Erythroblast (primary cell): ENCODE measurements around the gene MAN1A2.

Source experiments
- DNase-seq, 2 experiments: peaks; one replicate each; lab custom pipeline; 2025; lab: John Stamatoyannopoulos, UW
- GATA1 ChIP-seq: IDR thresholded peaks from 2 replicates; pipeline ENCODE4 v1.6.1; 2011; ENCODE audit warnings: low read depth, mild to moderate bottlenecking, control low read depth, low read length, moderate library complexity
- POLR2A ChIP-seq: IDR thresholded peaks from 2 replicates; pipeline ENCODE4 v1.6.1; 2011; ENCODE audit warnings: mild to moderate bottlenecking, low read length

The MAN1A2 gene

DNA sequence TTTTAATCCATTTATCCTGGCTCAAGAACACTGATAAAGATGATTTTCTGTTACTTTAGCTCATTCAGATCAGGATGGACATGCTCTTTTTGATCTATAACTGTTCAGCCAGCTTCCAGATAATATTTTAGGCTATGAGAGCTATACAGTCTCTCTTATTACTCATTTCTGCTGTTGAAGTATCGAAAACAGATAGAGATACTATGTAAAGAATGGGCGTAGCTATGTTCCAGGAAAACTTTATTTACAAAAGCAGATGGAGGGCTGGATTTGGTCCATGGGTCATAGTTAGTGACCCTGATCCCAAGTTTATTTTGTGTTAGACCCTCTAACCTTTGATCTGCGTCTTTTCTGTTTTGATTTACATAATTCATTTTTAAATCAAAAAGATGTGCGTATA, 159.8 kb downstream of the MAN1A2 start:
- no peak for DNase-seq
- TF ChIP-seq POLR2A (no peak), GATA1 (no peak)

DNA sequence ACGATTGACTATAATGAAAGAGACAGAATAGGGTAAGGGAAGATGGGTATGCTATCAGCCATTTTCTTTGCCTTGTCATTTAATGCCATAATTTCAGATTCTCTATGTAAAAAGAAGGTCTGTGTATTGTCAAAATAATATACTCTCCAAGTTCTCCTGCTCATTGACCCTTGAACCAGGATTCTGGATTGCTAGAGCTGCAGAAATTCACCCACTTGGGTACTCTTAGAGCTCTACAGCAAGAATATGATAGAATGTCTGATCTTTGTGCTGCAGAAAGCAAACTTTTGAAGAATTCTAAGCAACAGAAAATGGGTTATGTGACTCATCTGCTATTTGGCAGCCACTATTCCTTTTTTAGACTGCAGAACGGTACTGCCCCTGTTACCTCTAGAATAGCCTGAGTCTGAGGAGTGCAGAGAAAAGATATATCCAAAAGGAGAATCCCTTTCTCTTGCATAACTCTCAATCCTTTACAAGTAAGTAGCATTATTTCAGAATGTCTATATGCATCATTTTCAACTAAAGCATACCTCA, 160.4 kb downstream of the MAN1A2 start:
- TF ChIP-seq GATA1 = no peak
- TF ChIP-seq POLR2A = no peak
- no peak for DNase-seq

DNA sequence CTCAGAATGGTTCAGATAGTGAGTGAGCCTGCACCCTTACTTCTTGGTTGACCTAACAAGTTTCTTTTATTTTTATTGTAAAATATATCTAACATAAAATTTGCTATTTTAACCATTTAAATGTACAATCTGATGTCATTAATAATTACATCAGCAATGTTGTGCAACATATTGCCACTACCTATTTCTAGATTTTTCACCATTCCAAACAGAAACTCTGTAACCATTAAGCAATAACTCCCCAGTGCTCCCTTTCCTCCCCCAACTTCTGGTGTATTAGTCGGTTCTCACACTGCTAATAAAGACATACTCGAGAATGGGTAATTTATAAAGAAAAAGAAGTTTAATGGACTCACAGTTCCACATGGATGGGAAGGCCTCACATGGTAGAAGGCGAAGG, 162.4 kb downstream of the MAN1A2 start:
- no peak for TF ChIP-seq GATA1
- TF ChIP-seq POLR2A = no peak
- no peak for DNase-seq

DNA sequence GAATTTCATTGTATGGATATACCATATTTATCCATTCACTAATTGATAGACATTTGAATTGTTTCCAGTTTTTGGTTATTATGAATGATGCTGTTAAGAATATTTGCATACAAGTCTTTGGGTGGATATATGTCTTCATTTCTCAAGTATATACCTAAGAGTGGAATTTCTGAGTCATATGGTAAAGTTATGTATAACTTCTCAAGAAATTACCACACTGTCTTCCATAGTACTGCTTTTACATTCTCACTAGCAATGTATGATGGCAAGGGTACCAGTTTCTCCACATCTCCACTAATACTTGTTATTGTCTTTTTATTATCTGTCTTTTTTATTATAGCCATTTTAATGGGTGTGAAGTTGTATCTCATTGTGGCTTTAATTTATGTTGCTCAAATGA, 164.0 kb downstream of the MAN1A2 start:
- no peak for TF ChIP-seq POLR2A
- TF ChIP-seq GATA1 = no peak
- no peak for DNase-seq

- DNase-seq = peak; percentile 71 to 79
- TF ChIP-seq POLR2A = no peak
- no peak for TF ChIP-seq GATA1
These were observed 167.8 kb downstream of the MAN1A2 start for GRCh38 chr1:117534995-117535467.

- TF ChIP-seq GATA1 = no peak
- TF ChIP-seq POLR2A = no peak
These were observed 168.6 kb downstream of the MAN1A2 start for GRCh38 chr1:117535821-117536220.

DNA sequence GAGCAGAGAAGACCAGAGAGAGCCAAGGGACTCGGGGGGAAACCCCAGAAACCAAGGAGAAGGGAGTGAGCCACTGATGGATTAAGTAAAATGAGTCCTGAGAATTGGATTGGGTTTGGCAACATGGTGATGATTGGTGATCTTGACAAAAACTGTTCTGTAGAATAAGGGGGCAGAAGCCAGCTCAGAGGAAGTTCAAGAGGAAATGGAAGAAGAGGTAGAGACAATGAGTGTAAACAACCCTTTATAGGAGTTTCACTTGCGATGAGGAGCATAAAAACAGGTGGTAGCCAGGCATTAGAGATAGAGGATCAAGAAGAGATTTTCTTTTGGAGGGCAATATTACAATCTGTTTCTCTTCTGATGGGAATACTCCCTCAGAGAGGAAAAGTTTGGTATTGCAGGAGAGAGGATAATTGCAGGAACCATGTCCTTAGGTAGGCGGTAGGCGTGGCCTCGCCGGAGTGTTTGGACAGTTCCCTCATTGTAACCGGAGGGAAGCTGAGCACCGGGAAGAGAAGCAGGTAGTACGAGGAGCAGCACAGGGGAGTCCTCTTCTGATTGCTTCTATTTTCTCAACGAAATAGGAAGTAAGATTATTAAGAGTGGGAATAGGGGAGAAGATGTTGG, 170.2 kb downstream of the MAN1A2 start:
- TF ChIP-seq GATA1 (no peak), POLR2A (no peak)
- no peak for DNase-seq

More at GRCh38 chr1:117535821-117536220, 168.6 kb downstream of the MAN1A2 start:
- no peak for DNase-seq

- DNase-seq = no peak
- TF ChIP-seq GATA1 (no peak), POLR2A (no peak)
These were observed 173.3 kb downstream of the MAN1A2 start for GRCh38 chr1:117540532-117540931.

DNA sequence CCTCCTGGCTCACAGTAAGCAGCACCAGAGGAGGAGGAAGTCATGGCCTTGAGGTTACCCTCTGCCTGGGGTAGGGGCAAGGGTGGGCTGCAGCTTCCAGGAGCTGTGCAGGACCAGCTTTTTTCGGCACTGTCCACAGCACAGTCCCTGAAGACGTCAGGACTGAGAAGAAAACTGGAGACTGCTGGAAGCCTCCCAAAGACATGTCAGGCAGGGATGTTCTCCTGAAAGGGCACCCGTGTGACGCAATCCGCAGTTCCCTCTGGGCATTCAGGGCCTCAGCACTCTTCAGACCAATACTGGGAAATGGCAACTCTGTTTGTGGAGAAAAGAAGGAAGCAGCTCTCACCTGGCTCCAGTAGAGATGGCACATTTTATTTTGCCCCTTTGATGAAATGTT, 173.8 kb downstream of the MAN1A2 start:
- TF ChIP-seq POLR2A = no peak
- no peak for TF ChIP-seq GATA1

GRCh38 chr1:117541585-117541984, 174.3 kb downstream of the MAN1A2 start:
- no peak for DNase-seq
- TF ChIP-seq GATA1 (no peak), POLR2A (no peak)

More for the DNA sequence above, 173.8 kb downstream of the MAN1A2 start:
- DNase-seq = no peak

DNA sequence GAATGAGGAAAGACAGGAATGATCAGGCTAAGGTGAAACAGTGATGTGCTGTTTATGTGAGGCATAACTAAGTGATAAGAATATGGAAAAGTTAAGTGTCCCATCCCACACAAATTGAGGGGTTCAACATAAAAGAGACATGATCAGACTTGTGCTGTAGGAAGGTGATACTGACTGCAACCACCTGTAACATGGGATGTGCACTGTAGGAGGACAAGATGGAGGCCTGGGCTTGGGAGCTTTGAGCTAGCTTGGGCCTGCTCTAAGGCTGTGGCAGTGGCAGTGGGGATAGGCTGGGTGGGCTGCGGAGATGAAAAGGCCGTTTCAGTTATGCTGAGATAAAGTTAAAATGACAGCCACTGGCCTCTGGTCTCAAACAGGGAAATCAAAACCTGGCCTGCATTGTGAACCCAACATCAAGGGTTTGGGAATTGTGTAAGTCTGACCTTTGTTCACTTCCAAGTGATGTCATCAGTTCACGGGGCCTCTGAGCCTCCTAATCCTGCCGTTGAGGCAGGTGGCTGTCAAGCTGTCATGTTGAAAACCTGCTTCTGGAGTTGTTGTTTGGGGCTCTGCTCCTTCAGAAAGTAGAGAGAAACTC, 177.4 kb downstream of the MAN1A2 start:
- no peak for TF ChIP-seq GATA1
- TF ChIP-seq POLR2A = no peak
- no peak for DNase-seq

DNA sequence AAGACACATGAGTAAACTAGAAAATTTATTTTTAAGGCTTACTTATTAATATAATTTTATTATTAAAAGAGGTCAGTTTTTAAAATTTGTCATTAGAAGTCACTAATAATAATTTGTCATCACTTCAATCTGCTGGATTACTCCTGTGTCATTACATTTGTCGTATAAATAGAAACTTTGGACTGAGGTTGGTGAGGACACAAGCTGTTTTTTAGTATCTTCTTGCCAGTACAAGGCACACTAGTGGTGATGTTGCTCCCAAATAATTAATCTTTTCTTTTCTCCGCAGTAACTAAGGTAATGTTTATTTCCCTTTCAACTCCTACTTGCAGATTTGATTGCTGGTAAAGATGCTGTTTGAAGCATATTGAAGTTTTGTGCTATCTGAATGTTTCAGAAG, 179.2 kb downstream of the MAN1A2 start:
- TF ChIP-seq POLR2A (no peak), GATA1 (no peak)
- no peak for DNase-seq

DNA sequence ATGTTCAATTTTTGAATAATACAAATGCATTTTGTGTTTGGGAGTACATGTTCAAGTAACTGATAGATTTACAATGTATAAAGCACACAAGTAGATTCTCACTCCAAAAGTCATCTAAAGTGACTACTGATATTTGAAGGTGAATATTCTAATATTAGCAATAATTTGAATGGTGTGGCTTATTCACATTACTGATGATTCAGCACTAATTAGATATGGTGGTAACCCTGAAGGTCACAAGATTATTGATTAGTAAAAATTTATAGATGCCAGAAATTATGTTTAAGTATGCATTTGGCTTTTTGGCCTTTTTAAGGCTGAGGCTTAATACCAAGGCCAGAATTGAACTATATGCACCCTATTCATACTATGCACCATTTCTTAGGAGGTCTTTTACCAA, 186.2 kb downstream of the MAN1A2 start:
- DNase-seq = no peak
- TF ChIP-seq GATA1 (no peak), POLR2A (no peak)

DNA sequence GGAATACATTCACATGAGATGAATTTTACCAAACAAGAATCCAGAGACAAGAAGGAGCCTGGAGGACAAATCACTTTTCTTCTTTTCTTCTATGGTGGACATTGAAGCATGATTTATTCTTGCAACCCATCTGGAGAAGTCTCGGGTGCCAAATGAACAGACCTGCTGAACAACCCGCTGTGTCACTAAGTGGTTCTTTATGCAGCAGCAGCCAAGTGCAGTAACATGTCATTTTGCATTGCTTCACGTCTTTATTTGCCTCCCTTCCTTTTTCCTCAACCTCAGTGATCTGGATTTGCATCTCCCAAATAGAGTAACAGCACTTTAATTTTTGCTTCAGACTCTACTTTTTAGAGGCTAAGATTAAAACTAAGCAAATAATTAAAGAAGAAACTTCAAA, 188.6 kb downstream of the MAN1A2 start:
- TF ChIP-seq GATA1 = no peak
- TF ChIP-seq POLR2A = no peak
- no peak for DNase-seq
